ENCODE results near the gene IL1RAP. TPM values are rescaled to one million over a fixed set of nuclear protein-coding genes. Genes with fewer than 3 reads are reported as not detected.

Gene IL1RAP
- total RNA-seq, 1 donor, result 14.6 TPM

GRCh38 chr3:190595807-190596206 is 81.9 kb downstream of the IL1RAP start:
- H3K4me3 ChIP-seq (ENCODE audit: low read depth, low read length), result no peak overlapping the region
- no peak for TF ChIP-seq CTCF (IDR thresholded peaks at IDR 0.05; ENCODE audit: insufficient read depth, low read length)
- DNase-seq (ENCODE audit: low read depth), result no peak

GRCh38 chr3:190596349-190597285 is 82.7 kb downstream of the IL1RAP start:
- H3K4me3 ChIP-seq (ENCODE audit: low read depth, low read length), result no peak overlapping the region
- no peak for TF ChIP-seq CTCF (IDR thresholded peaks at IDR 0.05; ENCODE audit: insufficient read depth, low read length)
- no peak for DNase-seq (ENCODE audit: low read depth)

GRCh38 chr3:190597291-190597690 is 83.4 kb downstream of the IL1RAP start:
- no peak for TF ChIP-seq CTCF (IDR thresholded peaks at IDR 0.05; ENCODE audit: insufficient read depth, low read length)
- no peak for DNase-seq (ENCODE audit: low read depth)

GRCh38 chr3:190601622-190602021 is 87.7 kb downstream of the IL1RAP start:
- no peak for TF ChIP-seq CTCF (IDR thresholded peaks at IDR 0.05; ENCODE audit: insufficient read depth, low read length)
- H3K4me3 ChIP-seq (ENCODE audit: low read depth, low read length), result no peak overlapping the region
- no peak for DNase-seq (ENCODE audit: low read depth)

More at GRCh38 chr3:190597291-190597690, 83.4 kb downstream of the IL1RAP start:
- H3K4me3 ChIP-seq (ENCODE audit: low read depth, low read length), result no peak overlapping the region

GRCh38 chr3:190605385-190605784 is 91.5 kb downstream of the IL1RAP start:
- no peak for TF ChIP-seq CTCF (IDR thresholded peaks at IDR 0.05; ENCODE audit: insufficient read depth, low read length)
- H3K4me3 ChIP-seq (ENCODE audit: low read depth, low read length), result no peak overlapping the region

GRCh38 chr3:190606596-190606995 is 92.7 kb downstream of the IL1RAP start:
- H3K4me3 ChIP-seq (ENCODE audit: low read depth, low read length), result no peak overlapping the region
- no peak for TF ChIP-seq CTCF (IDR thresholded peaks at IDR 0.05; ENCODE audit: insufficient read depth, low read length)
- DNase-seq (ENCODE audit: low read depth), result no peak

More at GRCh38 chr3:190605385-190605784, 91.5 kb downstream of the IL1RAP start:
- no peak for DNase-seq (ENCODE audit: low read depth)
